HepG2 (cell line): ENCODE results near the gene MRGPRF.

Source experiments
- CHD4 ChIP-seq: fragments of 200-600 bp; sonication (generic); IDR thresholded peaks from 2 replicates; pipeline ENCODE4 v1.7.0; 2017; ENCODE audit warnings: mild to moderate bottlenecking, low read length, borderline replicate concordance
- CTCF ChIP-seq: sonication (generic); formaldehyde crosslinking; IDR thresholded peaks from 2 replicates; pipeline ENCODE4 v1.5.0; 2020; ENCODE audit warnings: mild to moderate bottlenecking, missing genetic modification reagents, moderate library complexity
- DPF2 ChIP-seq: sonication (generic); formaldehyde crosslinking; IDR thresholded peaks from 2 replicates; pipeline ENCODE4 v1.4.0; 2020; ENCODE audit warnings: mild to moderate bottlenecking, low read depth, missing genetic modification reagents, borderline replicate concordance
- GATA4 ChIP-seq: sonication (generic); IDR thresholded peaks from 2 replicates; pipeline ENCODE4 v1.6.1; 2016; ENCODE audit warnings: antibody characterized with exemption, low read depth, borderline replicate concordance
- HMG20A ChIP-seq: IDR thresholded peaks from 2 replicates; pipeline ENCODE4 v1.6.1; 2016; ENCODE audit warnings: borderline replicate concordance
- ZHX1 ChIP-seq: sonication (generic); formaldehyde crosslinking; IDR thresholded peaks from 2 replicates; pipeline ENCODE4 v1.8.1; 2022; ENCODE audit warnings: low read depth, mild to moderate bottlenecking, missing genetic modification reagents
- ZNF484 ChIP-seq: sonication (generic); formaldehyde crosslinking; IDR thresholded peaks from 2 replicates; pipeline ENCODE4 v1.5.1; 2020; ENCODE audit warnings: mild to moderate bottlenecking, low read depth, missing genetic modification reagents, borderline replicate concordance

GRCh38 chr11:69000391-69000790 lies 12.7 kb downstream of the MRGPRF start:
- no peak for TF ChIP-seq GATA4
- TF ChIP-seq CTCF (CRISPR knock-in tag), result no peak
- no peak for TF ChIP-seq CHD4
- no peak for TF ChIP-seq ZNF484 (CRISPR knock-in tag)
- no peak for TF ChIP-seq DPF2 (CRISPR knock-in tag)
- no peak for TF ChIP-seq HMG20A
- no peak for TF ChIP-seq ZHX1
